Stimulated activated CD4-positive, alpha-beta T cell treated with anti-CD3 and anti-CD28 coated beads, Interleukin-2, amount 100 ng/mL, for 24 hours (primary cell): ENCODE data around the gene GALNT14.

ENCODE experiments used
- DNase-seq, 2 donors: peaks; one replicate each; pipeline ENCODE4 v3.0.0-alpha.2; 2020

The GALNT14 gene

DNA sequence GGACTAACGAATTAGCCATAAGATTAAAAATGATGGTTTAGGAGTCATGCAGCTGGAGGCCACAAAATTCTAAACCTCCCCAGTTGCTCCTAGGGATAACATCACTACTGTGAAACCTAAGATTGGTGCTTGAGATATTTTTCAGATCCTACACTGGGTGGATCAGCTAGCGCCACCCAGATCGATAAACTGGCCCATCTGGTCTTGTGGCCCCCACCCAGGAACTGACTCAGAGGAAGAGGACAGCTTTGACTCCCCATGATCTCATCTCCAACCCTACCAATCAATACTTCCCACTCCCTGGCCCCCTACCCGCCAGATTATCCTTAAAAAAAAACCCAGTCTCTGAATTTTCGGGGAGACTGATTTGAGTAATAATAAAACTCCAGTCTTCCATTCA, 5.5 kb downstream of the GALNT14 start:
- no peak for DNase-seq

DNA sequence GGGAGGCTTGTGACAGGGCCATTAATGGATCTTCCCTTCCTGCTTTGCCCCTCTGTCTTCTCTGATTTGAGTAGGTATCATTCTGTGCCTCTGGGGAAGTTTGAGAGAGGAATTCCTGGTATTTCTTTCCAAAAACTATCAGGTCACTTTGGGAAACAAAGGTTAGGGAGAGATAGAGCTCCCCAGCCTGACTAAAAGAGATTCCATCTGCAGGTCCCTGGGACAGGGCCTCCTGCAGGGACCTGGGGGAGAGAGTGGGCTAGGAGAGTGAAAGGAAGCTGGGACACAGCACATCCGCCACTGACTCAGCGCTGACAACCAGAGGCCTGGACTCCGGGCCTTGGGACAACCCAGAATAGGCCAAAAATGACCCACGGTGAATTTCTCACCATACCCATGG, 6.4 kb downstream of the GALNT14 start:
- DNase-seq, result no peak

DNA sequence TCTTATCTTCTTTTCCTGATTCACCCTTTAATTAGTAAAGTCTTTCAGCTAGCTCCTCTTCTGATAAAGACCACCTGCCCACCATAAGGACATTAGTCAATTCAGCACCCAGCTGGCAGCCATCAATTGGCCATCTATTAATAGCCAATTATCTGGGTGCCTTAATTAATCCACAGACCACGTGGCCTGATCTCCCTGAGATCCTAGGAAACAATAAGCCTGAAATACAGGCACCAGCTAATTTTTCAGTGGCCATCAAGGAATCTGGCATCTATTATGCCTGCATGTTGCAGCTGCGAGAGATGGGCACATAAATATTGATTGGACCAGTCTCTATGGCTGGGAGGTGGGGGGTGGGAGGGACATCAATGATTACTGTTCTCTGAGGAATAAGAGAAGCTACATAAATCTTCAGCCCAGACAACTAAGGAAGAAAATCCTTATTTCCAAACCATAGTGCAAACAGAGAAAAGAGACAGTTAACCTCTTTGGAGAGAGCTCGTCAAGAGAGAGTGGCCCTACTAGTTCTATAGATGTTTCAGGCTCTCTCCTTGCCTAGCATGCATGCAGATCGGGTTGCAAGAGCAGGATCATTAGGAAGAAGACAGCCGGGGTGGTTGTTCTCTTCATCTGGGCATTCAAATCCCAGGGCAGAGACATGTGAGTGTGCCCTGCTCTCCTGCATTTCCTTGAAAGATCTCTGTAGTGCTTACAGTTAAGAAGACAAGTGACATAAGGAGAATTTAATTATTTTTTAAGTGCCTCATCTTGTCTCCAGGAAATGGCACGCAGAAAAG, 8.7 kb downstream of the GALNT14 start:
- no peak for DNase-seq

DNA sequence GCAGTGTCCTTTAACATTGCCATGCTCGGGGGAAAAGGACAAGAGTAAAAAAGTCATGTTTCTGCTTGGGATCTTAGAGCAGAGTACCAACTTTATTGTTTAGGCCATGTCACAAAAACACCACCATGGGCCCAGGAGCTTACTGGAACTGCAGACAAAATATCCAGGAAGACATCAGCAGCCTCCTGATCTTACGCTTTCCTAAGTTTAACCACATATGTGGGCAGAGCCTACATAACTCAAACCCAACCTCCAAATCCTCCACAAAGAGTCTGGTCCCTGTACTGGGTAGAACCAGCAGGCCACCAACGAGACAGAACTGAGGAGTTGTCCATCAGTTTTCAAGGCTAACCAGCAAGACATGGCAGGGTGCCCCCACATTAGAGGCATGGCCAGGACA, 10.3 kb downstream of the GALNT14 start:
- no peak for DNase-seq

DNA sequence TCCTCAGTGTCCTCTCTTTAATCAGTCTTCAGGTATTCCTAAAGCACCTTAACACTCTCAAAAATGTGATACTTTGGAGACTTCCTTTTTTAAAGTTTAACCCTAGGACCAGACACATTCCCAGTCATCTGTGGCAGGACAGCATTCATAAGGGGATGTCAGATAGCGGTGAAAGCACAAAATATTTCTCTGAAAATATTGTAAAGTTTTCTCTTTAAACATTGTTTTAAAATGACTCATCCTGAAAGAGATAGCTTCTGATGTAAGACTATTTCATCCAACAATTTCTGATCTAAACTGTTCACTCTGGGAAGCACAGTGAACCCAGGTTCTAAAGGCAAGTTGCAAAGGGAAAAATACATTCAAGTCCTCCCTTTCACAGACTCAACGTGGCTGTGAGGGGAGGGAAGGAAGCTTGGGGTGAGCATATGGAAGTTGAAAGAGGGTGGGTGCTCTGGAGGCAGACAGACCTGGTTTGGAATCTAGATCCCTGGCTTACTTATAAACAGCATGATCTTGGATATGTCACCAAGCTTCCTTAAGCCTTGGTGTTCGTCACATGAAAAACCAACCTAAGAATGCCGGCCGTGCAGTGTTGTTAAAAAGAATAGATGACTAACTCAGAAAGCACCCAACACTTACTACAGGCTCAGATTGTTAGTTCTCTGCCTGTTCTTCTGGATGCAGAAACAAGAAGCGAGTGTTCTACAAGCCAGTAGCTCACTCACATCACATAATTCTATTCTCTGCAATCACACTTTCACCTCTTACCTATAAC, 12.1 kb downstream of the GALNT14 start:
- DNase-seq, result no peak

DNA sequence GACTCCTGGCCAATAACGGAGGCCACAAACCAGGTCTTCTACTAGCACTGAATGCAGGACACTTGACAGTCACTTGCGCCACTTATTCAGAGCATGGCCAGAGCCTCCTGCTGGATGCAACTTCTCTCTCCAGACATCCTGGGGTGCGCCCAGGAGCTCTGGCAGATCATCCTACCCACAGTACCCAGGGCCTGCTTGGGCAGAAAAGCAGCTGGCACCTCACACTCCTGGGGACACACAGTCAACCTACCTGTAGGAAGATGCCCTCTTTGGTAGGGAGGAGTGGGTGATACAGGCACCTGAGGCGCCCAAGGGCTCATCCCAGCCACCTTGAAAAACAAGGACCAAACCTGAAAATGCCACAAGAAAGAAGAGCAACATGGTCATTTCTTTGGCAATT, 13.3 kb downstream of the GALNT14 start:
- no peak for DNase-seq

DNA sequence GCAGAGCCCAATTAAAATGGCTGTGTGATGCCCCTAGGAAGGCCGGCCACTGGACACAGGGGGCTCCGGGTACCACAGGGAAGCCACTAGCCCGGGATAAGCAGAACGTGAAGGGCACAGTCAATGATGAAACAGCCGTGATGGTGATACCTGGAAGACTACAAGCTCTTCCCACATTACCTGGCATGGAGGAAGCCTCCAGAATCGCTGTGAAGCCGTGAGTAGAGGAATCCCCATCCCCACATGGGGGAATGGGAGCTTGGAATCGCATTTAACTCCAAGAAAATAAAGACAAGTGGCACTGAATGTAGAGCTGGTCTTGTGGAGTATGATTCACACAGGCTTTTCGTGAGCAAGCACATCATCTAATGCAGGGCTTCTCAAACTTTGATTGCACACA, 16.1 kb downstream of the GALNT14 start:
- no peak for DNase-seq

DNA sequence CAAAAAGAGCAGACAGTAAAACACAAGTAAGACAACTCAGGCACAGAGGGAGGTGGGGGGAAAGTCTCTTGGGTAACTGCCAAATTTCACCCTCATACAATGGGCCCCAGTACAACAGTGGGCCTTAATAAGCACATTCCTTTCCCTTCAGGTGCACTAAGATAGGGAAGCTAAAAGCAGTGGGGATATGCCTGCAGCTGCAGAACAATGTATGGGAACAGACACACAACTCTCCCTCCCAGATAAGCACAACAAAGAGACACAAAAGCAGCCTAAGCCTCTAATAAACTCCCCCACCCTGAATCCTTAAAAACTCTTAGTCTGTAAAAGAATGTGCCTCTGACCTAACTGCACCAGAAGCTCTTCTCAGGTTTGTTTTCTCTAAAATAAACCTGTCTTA, 24.5 kb downstream of the GALNT14 start:
- no peak for DNase-seq

DNA sequence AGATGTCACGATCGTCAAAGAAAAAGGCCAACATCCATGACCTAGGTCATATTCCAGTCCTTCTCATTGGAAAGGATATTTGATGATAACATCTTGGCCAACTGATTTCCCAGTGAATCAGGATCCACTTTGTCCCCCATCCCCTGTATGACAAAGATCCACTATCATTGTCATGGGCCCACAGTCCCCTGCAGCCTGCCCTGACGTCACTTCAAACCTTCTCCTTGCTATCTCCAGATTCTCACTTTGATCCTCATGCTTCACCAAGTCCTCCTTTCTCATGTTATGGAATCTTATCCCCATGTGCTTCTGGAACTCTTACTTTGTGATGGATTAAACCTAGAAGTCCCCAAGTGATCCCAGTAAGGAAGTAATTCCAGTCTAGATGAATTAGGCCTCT, 25.7 kb downstream of the GALNT14 start:
- DNase-seq, result no peak

DNA sequence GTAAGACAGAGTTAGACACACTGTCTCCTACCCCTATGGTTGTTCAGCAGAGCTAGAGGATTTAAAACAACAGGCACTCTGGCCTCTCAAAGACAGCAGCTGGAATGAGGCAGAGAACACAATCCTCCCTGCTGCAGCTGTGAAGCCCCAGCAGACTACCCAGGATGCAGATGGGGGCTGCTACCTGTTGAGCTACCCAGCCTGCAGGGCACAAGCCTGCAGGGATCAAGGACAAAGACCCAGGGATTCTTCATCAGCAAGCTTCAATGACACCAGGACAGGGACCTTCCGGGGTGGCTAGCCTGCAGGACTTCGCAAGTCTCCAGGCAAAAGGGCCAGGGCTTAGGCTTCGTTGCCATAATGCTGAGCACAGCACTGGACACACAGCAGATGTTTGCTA, 27.2 kb downstream of the GALNT14 start:
- no peak for DNase-seq

DNA sequence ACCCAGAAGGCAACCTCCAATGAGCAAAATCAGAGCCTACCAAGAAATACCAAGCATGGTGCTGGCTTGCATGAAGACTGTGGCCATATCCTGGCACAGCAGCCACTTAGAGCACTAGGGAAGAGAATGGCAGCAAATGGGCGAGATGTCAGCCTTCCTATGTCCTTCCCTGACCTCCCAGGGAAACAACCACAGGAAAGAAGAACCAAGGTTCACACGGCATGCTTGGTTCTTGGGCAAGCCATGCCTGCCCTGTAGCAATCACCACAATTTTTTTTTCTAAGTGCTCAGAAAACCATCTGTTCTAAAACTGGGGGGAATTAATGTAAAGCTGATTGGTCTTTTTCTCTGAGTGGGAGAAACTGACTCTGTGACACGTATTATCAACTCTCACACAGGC, 27.8 kb downstream of the GALNT14 start:
- DNase-seq, result no peak

DNA sequence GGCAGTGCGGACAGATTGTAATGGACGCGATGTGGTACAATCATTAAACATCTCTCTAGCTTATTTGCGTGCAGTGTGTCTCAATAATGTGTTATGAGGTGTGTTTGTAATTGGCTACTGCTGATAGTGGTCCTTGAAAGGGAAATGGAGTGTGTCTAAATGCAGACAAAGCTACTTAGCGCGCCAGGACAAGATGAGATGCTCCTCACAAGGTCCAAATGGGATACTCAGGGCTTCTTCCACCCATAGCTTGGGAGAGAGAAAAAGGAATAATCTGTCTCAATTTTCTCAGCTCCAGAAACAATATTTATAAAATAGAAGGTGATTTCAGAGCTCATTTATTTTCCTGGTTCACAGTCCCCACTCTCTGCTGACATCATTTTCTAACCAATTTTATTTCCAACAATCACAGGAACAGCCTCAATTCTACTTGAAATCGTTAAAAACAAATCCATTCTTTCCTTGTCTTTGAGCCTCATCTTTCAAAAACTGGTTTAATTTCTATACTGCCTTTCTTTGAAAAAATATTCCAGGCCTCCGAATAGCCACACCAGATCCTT, 28.5 kb downstream of the GALNT14 start:
- no peak for DNase-seq

DNA sequence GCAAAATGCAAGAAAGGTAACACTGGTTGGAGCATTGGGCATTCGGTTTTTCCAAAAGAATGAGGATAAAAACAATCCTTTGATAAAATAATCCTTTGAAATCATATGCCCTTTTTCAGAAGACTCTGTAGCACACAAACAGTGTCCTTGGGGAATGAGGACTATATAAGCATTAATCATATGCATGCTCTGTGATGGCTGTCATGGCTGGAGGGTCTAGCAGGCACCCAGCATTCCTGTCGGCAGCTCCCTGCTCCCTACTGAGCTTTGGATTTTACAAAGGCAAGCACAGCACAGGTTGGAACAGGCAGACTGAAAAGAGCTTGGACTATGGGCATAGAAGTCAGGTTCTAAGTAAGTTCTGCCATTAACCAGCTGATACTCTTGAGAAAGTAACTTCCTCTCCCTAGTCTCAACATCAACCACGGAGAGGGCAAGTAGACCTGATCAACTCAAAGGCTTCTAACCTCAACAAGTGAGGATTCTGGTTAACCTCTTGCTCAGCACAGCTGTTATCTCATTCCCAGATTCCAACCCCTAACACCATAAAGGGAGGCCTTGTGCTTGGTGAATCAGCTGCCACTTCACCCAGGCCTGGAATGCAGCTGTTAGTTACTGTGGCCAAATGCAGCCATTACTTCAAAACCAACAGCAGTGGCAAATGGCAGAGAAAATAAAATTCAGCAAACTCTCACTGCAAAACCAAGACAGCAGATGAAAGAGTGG, 29.5 kb downstream of the GALNT14 start:
- DNase-seq, result no peak

DNA sequence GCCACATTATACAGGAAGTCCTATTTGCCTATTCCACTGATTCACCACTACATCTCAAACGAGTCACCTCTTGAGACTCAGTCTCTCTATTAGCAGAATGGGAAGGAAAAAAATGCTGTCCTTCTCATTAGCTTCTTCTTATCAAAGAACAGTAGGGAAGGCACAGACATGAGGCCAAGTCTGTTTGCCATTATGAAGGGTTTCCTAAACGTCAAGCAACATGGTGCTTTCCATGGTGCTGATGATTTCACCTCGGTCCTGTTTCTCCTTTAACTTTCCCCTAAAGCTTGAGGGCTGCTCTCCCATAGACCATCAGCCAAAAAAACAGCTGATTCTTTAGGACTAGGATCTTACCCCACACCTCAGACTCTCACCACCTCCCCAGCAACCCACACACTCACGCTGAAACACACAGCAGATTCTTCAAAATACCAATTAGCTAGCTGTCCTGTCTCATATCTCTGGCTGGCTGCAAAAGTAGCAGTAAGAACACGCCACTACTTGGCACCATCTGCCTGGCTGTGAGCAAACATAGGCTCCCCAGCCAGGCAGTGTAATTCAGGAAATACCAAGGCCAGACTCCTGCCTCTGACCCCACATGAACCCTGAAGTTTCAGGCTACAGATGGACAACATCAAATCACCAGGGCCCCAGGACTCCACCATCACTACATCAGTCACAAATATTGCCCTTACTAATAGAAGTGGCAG, 30.5 kb downstream of the GALNT14 start:
- no peak for DNase-seq

DNA sequence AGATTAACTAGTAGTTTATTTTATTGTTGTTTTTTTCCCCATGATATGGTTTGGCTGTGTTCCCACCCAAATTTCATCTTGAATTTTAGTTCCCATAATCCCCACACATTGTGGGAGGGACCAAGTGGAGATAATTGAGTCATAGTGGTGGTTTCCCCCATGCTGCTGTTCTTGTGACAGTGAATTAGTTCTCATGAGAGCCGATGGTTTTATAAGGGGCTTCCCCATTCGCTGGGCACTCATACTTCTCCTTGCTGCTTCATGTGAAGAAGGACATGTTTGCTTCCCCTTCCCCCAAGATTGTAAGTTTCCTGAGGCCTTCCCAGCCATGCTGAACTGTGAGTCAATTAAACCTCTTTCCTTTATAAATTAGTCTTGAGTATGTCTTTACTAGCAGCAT, 36.5 kb downstream of the GALNT14 start:
- DNase-seq, result no peak

DNA sequence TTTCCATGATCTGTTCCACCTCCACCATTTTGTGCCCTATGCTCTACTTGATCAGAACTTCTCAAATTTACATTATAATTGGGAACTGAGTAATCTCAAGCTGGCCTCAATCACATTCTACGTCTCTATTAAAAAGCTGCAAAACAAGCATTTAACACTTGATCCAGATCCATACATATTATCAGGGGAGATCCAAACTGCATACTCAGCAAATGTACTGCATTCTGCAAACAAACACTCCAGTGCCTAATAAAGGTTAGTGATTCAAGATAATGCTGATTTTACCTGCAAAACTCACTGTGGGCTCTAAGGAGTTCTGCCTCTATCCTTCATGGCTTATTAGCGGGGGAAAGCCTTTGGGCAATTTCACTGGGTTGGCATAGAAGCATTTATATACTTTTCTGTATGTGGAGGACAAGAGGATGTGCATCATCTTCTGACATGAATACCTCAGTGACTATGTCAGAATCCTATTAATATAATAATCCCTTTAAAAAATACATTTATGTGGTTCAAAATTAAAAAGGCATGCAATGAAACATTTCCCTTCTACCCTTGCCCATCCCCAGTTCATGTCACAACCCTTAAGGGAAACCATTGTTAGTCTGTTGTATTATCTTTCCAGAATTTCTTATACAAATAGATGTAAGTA, 40.2 kb downstream of the GALNT14 start:
- no peak for DNase-seq

DNA sequence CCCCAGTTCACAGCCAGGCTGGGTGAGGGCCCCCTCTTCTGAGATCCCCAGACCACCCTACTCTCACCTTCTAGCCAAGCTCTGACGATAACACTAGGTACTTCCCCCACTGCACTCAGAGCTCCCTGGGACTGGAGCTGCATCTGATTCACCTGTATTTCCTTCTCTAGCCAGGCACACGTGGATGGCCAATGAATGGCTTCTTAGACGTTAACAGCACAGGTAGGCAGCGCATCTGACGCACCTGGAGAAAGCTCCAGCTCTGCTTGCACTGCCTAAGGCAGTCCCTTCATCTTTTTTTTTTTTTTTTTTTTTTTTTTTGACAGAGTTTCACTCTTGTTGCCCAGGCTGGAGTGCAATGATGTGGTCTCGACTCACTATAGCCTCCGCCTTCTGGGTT, 48.1 kb downstream of the GALNT14 start:
- DNase-seq, result no peak

DNA sequence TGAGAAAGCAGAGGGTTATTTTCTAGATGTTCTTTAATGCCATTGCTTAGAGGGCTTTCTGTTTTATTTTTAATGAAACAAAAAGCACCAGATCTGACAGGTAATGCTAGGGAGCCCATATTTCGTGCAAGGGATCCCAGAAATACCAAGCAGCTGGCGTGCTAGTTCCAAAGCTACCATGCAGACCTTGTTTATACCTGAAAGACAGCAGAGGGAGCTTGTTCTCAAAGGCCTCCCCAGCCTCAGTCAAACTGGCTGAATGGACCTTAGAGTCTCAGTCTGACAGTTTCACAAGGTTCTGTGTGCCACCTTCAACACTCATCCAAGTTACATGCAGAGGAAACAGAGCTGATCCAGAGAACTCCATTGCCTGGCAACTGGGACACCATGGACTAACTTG, 48.6 kb downstream of the GALNT14 start:
- no peak for DNase-seq

DNA sequence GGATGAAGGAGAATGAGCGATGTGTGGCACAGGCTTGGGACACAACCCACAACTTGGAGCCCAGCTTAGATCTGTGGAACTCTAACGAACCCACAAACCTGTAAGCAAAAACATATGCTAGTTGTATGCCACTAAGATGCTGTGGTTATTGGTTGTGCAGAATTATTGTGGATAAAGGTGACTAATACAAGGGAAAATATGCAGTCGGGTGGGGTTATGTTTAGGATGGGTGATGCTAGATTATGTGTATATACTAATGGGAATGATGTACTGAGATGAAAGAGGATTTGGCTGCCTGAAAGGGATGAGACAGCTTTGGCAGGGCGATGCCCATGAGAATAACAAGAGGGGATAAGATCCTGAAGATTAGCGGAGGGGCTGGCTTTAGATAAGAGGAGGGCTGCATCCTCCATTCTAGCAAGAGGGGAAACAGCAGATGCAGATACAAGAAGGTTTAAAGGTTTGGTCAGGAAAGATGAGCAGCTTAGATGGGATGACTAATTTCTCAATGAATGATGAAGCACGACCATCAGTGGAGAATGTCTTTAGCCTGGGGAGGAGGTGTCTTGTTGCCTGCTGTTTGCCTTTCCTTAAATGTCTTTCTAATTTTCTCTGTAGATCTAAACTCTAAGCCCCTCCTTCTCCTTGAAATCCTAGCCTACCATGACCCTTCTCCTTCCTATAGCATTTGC, 49.6 kb downstream of the GALNT14 start:
- DNase-seq, result no peak

DNA sequence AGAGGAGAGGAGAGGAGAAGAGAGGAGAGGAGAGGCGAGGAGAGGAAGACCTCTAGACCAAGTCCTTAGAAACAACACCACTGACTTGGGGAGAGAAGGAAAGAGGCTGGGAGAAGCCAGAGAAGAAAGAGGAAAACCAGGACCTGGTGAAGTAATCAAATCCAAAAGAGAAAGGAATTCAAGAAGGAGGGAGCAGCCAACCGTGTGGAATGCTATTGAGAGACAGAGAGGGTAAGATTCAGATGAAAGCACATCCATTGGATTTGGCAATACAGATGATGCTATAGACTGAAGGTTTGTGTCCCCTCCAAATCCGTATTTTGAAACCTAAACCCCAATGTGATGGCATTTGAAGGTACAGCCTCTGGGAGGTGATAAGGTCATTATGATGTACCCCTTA, 50.7 kb downstream of the GALNT14 start:
- no peak for DNase-seq

DNA sequence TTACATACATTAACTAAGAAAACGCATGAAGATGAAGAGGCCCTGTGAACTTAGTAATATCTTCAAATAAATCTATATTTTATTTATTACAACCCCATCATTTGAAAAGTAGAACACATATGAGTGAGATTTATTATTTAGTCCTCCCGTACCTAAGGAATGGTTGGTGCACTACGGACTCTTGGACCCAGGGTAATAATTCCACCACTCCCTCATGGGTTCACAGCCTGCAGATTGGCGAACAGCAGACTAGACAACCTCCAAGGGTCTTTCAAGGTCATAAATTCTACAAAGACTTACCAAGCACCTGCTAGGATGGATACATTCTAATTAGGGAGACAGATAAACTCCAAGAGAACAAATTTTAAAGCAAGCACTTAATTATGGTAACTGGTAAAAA, 51.6 kb downstream of the GALNT14 start:
- no peak for DNase-seq
